Measurements from ENCODE around the gene PHF8. TPM values are rescaled to one million over a fixed set of nuclear protein-coding genes. Genes with fewer than 3 reads are reported as not detected.

Gene PHF8
- total RNA-seq, 4 donors from 2014 or later = 22.7 to 75.4 (median 51.2) TPM

DNA sequence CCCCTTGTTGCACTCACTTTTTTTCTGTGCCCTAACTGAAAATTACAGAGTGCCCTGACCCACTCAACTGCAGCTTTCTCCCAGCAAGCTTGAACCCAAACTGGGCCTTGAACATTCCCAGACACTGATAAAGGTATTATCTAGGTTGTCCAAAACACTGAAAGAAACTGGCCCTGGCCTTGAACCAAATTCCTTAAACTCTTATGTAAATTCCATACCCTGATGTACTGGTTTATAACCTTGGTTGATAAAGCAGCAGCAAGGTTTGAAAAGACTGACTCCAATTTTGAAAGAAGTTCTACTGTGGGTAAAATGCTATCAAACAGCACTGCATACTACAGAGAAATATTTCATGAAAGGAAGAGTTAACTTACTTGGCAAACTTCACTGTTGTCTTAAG is 125.6 kb downstream of the PHF8 start:
- Histone ChIP-seq H3K36me3 (no peaks in the 10 kb centered on the region), H3K27ac (no peak overlapping the region), H3K9me3 (no peaks in the 10 kb centered on the region), H3K4me1 (no peaks in the 10 kb centered on the region), H3K4me3 (no peak overlapping the region), H3K27me3 (no peaks in the 10 kb centered on the region)
- intact Hi-C loops (cut with DNase I; ENCODE audit: low total_unique reads) = no loop called here
- DNase-seq = no peak
- TF ChIP-seq, protein P1, sequence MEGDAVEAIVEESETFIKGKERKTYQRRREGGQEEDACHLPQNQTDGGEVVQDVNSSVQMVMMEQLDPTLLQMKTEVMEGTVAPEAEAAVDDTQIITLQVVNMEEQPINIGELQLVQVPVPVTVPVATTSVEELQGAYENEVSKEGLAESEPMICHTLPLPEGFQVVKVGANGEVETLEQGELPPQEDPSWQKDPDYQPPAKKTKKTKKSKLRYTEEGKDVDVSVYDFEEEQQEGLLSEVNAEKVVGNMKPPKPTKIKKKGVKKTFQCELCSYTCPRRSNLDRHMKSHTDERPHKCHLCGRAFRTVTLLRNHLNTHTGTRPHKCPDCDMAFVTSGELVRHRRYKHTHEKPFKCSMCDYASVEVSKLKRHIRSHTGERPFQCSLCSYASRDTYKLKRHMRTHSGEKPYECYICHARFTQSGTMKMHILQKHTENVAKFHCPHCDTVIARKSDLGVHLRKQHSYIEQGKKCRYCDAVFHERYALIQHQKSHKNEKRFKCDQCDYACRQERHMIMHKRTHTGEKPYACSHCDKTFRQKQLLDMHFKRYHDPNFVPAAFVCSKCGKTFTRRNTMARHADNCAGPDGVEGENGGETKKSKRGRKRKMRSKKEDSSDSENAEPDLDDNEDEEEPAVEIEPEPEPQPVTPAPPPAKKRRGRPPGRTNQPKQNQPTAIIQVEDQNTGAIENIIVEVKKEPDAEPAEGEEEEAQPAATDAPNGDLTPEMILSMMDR (IDR thresholded peaks at IDR 0.05) = no peak
- in situ Hi-C loops (cut with MboI; ENCODE audit: low pct_ligation_motif_present in 1 of 4, low pct_unique_long_range_greater_than_20kb in 1 of 4, low sequenced_read_pairs in 3 of 4) = no loop called here

DNA sequence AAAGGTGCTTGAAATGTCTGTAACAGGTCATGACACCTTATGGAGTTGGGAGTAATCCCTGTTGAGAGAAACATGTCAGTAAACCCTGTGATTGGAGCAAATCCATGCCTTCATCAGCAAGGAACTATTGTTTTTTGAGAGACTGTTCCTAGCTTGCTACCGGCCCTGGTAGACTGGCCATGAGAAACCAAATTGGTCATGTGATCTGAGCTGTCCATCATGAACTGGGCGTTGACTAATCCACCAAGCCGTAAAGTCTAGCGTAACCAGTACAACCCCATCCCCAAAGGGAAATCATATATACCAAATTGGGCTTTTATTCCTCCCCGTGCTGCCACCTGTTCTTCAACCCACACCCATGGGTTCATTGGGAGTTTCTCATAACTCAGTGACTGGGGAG is 143.7 kb downstream of the PHF8 start:
- intact Hi-C loops (cut with DNase I; ENCODE audit: low total_unique reads) (loop anchor here (1.0 kb wide), 1 partner anchor 15 kb away; no protein-coding TSS in a partner anchor), in situ Hi-C loops (cut with MboI; ENCODE audit: low pct_ligation_motif_present in 1 of 4, low pct_unique_long_range_greater_than_20kb in 1 of 4, low sequenced_read_pairs in 3 of 4) (no loop called here)
- Histone ChIP-seq H3K9me3 (no peaks in the 10 kb centered on the region), H3K4me3 (no peak overlapping the region), H3K36me3 (no peaks in the 10 kb centered on the region), H3K27me3 (no peaks in the 10 kb centered on the region), H3K27ac (no peak overlapping the region), H3K4me1 (no peaks in the 10 kb centered on the region)
- 81% methylated on average over 5 of the region's 5 CpGs; no CpG with 5 or more reads in 1 of the 2 donors for WGBS, 2 donors (ENCODE audit: low coverage in 1 of 2)
- TF ChIP-seq POLR2AphosphoS5 (IDR thresholded peaks at IDR 0.05) (no peak), EP300 (IDR thresholded peaks at IDR 0.05; ENCODE audit: low read depth) (no peak)
- TF ChIP-seq, protein P1 (IDR thresholded peaks at IDR 0.05) = no peak
- DNase-seq = no peak

DNA sequence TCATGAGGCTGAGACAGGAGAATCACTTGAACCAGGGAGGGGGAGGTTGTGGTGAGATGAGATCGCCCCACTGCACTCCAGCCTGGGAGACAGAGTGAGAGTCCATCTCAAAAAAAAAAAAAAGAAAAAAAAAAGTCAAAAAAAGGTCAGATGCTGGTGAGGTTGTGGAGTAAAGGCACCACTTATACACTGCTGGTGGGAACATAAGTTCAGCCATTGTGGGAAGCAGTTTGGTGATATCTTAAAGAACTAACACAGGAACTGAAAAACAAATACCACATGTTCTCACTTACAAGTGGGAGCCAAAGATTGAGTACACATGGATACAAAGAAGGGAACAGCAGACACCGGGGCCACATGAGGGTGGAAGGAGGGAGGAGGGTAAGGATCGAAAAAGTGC is 149.0 kb downstream of the PHF8 start:
- in situ Hi-C loops (cut with MboI; ENCODE audit: low pct_ligation_motif_present in 1 of 4, low pct_unique_long_range_greater_than_20kb in 1 of 4, low sequenced_read_pairs in 3 of 4) = no loop called here
- no peak for DNase-seq
- WGBS, 2 donors (ENCODE audit: low coverage in 1 of 2) = 83 to 84% methylated on average over 2 to 3 of the region's 3 CpGs
- H3K9me3 ChIP-seq = no peaks in the 10 kb centered on the region
- no peak overlapping the region for H3K27ac ChIP-seq
- H3K27me3 ChIP-seq = no peaks in the 10 kb centered on the region
- TF ChIP-seq POLR2AphosphoS5 (IDR thresholded peaks at IDR 0.05) = no peak
- no peak for TF ChIP-seq POLR2A (IDR thresholded peaks at IDR 0.05)
- no peak for TF ChIP-seq EP300 (IDR thresholded peaks at IDR 0.05; ENCODE audit: low read depth)
- TF ChIP-seq, protein P1 (IDR thresholded peaks at IDR 0.05) = no peak
- no peaks in the 10 kb centered on the region for H3K36me3 ChIP-seq
- intact Hi-C loops (cut with DNase I; ENCODE audit: low total_unique reads) = loop anchor here (10.0 kb wide), 1 partner anchor 1980 kb away; no protein-coding TSS in a partner anchor
- H3K4me3 ChIP-seq = no peak overlapping the region
- H3K4me1 ChIP-seq = no peaks in the 10 kb centered on the region

Small RNAs within 50 kb of the gene (small RNA-seq; reads per million reads assigned to genes)
- 12.6 to 41.2 (median 28.3) reads per million in 4 donors for gene RNA5SP505

Other genes with a start within 250 kb of the PHF8 start
- 1 to 10 TPM; 3.0 to 5.7 (median 3.3) TPM for gene FAM120C, start 138.8 kb upstream of the PHF8 start, total RNA-seq

Measured in transverse colon (tissue), 4 donors.